Measurements from ENCODE around the gene GAS7. TPM values are rescaled to one million over a fixed set of nuclear protein-coding genes. Genes with fewer than 3 reads are reported as not detected.

GAS7 gene
- total and polyA plus RNA-seq, 9 donors = 7.1 to 48.0 (median 24.2) TPM

DNA sequence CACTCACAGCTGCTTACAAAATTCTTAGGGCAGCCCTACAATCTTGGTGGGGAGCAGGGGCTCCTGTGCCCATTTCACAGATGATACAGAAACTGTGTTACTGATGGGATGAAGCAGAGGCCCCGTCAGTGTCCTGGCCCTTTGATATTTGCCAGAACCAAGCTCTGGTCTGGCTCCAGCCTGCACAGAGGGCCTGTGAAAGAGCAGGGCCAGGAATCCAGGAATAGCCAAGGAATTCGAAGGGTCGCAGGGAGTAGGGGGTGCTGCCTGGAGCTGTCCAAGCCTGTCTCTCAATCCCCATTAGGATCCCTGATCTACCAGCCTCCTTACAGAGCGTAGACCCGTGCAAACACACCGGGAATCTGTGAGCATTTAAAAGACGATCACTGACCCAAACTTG is 207.1 kb downstream of the GAS7 start:
- Histone ChIP-seq H3K9me3 (no peaks in the 10 kb centered on the region), H3K4me3 (no peak overlapping the region), H3K36me3 (no peaks in the 10 kb centered on the region), H3K27me3 (no peaks in the 10 kb centered on the region), H3K27ac (no peak overlapping the region), H3K4me1 (ENCODE audit: insufficient read depth) (no peaks in the 10 kb centered on the region)
- 80 to 86% (median 85%) methylated on average over 7 of the region's 7 CpGs for WGBS, 3 donors
- intact Hi-C loops (cut with DNase I) = no loop called here
- TF ChIP-seq CTCF (IDR thresholded peaks at IDR 0.05) = no peak
- TF ChIP-seq POLR2A (IDR thresholded peaks at IDR 0.05) = no peak
- TF ChIP-seq EP300 (IDR thresholded peaks at IDR 0.05) = no peak
- no peak for DNase-seq

DNA sequence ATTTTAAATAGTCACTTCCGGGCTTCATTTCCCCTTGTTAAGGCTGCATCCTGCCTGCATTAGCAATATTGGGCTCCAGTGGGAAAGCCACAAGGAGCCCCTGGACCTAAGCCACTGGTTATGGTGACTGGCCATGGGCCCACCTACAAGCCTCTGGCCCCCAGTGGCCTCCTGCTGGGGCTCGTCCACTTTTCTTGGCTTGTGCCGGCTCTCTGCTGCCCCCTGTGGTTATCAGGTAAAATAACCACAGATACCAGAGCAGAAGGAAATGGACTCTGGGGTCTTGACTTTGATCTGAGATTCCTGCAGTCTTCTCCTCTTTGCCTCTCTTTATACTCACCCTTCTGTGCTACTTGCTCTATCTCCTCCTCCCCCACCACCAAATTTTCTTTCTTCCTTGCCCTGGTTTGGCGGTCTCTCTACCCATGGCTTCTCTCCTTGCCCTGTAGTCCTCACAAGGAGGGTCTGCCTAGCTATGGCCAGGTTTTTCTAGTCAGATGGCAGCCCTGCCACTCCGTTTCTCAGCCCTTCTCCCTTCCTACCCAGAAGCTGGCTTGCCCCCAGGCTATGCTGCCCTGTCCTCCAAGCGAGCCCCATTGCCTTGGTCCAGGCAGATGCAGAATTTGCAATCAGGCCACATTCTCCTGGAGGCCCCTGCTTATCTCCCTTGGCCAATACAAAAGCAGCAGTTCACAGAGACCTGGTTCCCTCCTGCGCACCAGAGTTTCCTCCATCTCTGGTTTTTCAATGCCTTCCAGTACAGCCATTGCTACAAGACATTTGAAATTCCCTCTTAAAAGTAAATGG is 210.4 kb downstream of the GAS7 start:
- DNase-seq = peak in 3 of 5 donors; percentile 39 to 58 (median 48)
- 64 to 65% (median 64%) methylated on average over 7 of the region's 7 CpGs for WGBS, 3 donors
- H3K27me3 ChIP-seq = no peaks in the 10 kb centered on the region
- H3K36me3 ChIP-seq = no peaks in the 10 kb centered on the region
- H3K27ac ChIP-seq = no peak overlapping the region
- TF ChIP-seq POLR2A (IDR thresholded peaks at IDR 0.05) = no peak
- TF ChIP-seq CTCF (IDR thresholded peaks at IDR 0.05) = peak; percentile 34 to 54 (median 53)
- H3K4me1 ChIP-seq (ENCODE audit: insufficient read depth) = no peaks in the 10 kb centered on the region
- no peaks in the 10 kb centered on the region for H3K9me3 ChIP-seq
- intact Hi-C loops (cut with DNase I) = no loop called here
- no peak overlapping the region for H3K4me3 ChIP-seq

GRCh38 chr17:9986754-9987382 is 211.5 kb downstream of the GAS7 start:
- Histone ChIP-seq H3K4me1 (ENCODE audit: insufficient read depth) (no peaks in the 10 kb centered on the region), H3K4me3 (no peak overlapping the region), H3K27ac (no peak overlapping the region), H3K9me3 (no peaks in the 10 kb centered on the region), H3K36me3 (no peaks in the 10 kb centered on the region), H3K27me3 (no peaks in the 10 kb centered on the region)
- no peak for DNase-seq
- no peak for TF ChIP-seq CTCF (IDR thresholded peaks at IDR 0.05)
- TF ChIP-seq EP300 (IDR thresholded peaks at IDR 0.05) = no peak
- TF ChIP-seq POLR2A (IDR thresholded peaks at IDR 0.05) = no peak
- WGBS, 3 donors = 94 to 96% (median 95%) methylated on average over 9 of the region's 9 CpGs
- intact Hi-C loops (cut with DNase I) = no loop called here

DNA sequence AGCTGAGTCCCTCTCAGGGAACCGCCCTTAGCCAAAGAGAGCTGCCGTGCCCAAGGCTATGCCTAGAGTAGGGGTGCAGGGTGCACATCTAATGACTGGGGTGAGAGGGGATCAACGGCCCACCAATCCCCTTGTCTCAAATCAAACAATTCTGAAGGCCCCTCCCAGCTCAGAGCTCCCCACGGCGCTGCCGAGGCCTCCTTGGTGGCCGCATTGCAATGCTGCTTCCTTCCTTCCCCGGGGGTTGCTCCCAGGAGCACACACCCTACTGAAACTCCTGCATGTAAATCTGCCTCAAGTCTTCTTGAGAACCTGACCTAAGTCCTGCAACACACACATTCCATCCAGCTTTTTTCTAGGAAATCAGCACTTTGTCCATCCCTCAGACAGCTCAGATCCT is 212.8 kb downstream of the GAS7 start:
- Histone ChIP-seq H3K27me3 (no peaks in the 10 kb centered on the region), H3K36me3 (no peaks in the 10 kb centered on the region), H3K4me3 (no peak overlapping the region), H3K9me3 (no peaks in the 10 kb centered on the region), H3K4me1 (ENCODE audit: insufficient read depth) (no peaks in the 10 kb centered on the region), H3K27ac (no peak overlapping the region)
- no peak for TF ChIP-seq CTCF (IDR thresholded peaks at IDR 0.05)
- no peak for TF ChIP-seq EP300 (IDR thresholded peaks at IDR 0.05)
- no peak for TF ChIP-seq POLR2A (IDR thresholded peaks at IDR 0.05)
- 87 to 89% (median 89%) methylated on average over 8 of the region's 8 CpGs for WGBS, 3 donors
- DNase-seq = no peak
- intact Hi-C loops (cut with DNase I) = no loop called here
